Stimulated activated CD4-positive, alpha-beta T cell treated with anti-CD3 and anti-CD28 coated beads, Interleukin-12 subunit alpha, Interleukin-12 subunit beta, amount 100 ng/mL, for 24 hours (primary cell): Measurements from ENCODE around the gene SECTM1.
"Not testable (repeated sequence)": the region's sequence is repeated elsewhere in the genome, so short reads cannot be mapped to it uniquely, and the experiment has no call there.

ENCODE experiments used
- DNase-seq, 2 experiments: peaks; one replicate each; pipeline ENCODE4 v3.0.0-alpha.2; 2020; ENCODE audit warnings: low read depth in 2 of 2

SECTM1 gene

GRCh38 chr17:82347994-82348393 is 14.4 kb upstream of the SECTM1 start:
- not testable (repeated sequence) for DNase-seq

- DNase-seq: no peak
Observed at GRCh38 chr17:82346342-82347300, 13.1 kb upstream of the SECTM1 start.

- no peak for DNase-seq
Observed at GRCh38 chr17:82345151-82345976, 11.8 kb upstream of the SECTM1 start.

- no peak for DNase-seq
Observed at GRCh38 chr17:82344175-82344907, 10.8 kb upstream of the SECTM1 start.

GRCh38 chr17:82343560-82343959 is 10.0 kb upstream of the SECTM1 start:
- no peak for DNase-seq

- DNase-seq: no peak
Observed at GRCh38 chr17:82342361-82343079, 9.0 kb upstream of the SECTM1 start.

GRCh38 chr17:82339634-82340580 is 6.3 kb upstream of the SECTM1 start:
- DNase-seq: no peak

GRCh38 chr17:82338858-82339633 is 5.5 kb upstream of the SECTM1 start:
- no peak for DNase-seq

GRCh38 chr17:82334622-82335394 is 1.2 kb upstream of the SECTM1 start:
- DNase-seq: no peak

GRCh38 chr17:82334204-82334621 is 647 bp upstream of the SECTM1 start:
- no peak for DNase-seq

GRCh38 chr17:82332669-82333278 is 792 bp downstream of the SECTM1 start:
- DNase-seq: no peak

- DNase-seq: no peak
Observed at GRCh38 chr17:82331345-82331939, 2.1 kb downstream of the SECTM1 start.

- DNase-seq: no peak
Observed at GRCh38 chr17:82330322-82331239, 3.0 kb downstream of the SECTM1 start.

GRCh38 chr17:82329683-82330321 is 3.8 kb downstream of the SECTM1 start:
- DNase-seq: no peak

GRCh38 chr17:82328994-82329507 is 4.5 kb downstream of the SECTM1 start:
- DNase-seq: no peak
